Measurements from ENCODE around the gene MX1.

- TF ChIP-seq CTCF (IDR thresholded peaks at IDR 0.05) (no peak), EP300 (IDR thresholded peaks at IDR 0.05) (no peak)
Observed at GRCh38 chr21:41503331-41503730, 77.3 kb downstream of the MX1 start.

All from tibial nerve (tissue), 4 donors.